ENCODE measurements around the gene TRIM23.
"Not testable (repeated sequence)": the region's sequence is repeated elsewhere in the genome, so short reads cannot be mapped to it uniquely, and the experiment has no call there.

TRIM23 gene

DNA sequence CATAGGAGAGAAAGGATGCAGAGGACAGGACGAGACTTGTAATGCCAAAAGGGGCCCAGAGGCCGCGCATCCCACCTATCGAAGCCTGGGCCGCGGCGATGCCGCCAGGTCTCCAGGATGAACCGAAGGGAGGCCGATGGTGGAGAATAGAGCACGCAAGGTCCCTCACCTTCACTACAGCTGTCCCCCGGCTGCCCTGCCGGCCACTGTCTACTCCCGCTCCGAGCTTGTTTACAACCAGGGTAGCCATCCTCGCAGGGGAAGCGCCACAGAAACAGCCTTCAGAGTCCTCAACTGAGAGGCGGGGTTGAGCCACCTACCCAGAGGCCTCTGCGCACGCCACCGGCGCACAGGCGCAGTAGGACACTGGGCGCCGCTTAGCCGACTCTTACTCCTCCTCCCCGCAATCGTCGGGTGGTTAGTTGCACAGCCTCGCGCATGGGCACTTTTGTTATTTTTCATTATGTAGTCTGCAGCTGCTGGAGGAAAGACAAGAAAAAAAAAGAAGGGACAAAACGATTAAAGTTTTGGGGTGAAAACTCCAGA lies at the start of gene TRIM23:
Gene TRIM23, minus strand, starts transcription at position 309 of the 546 bp plus-strand sequence. Its CDS starts 59 bp downstream, at position 250.
- H3K36me3 ChIP-seq (ENCODE audit: insufficient read depth, low read length) = no peaks in the 10 kb centered on the region
- no peaks in the 10 kb centered on the region for H3K9me3 ChIP-seq (ENCODE audit: control insufficient read depth, insufficient read depth, low read length)
- H3K4me1 ChIP-seq (ENCODE audit: insufficient read depth, low read length) = no peaks in the 10 kb centered on the region
- H3K9ac ChIP-seq (ENCODE audit: low read depth, low read length) = peak within 1 kb of the TSS; percentile 84

DNA sequence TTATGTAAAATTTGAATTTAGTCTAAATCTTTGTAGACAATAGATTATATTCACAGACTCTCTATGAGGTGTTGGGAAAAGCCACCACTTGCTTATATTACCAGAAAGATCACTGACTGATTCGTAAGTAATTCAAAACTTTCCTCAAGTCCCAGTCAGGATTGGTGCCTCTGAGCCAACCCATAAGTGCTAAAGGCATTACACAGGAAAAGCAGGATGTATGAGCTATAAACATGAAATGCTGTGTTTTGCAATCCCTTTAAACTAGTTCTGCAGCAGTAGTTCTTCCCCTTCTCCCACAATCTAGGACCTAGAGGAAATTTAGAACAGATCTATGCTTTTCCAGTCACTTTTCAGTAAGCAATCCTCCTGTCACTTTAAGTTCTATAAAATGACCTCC lies 48.7 kb upstream of the TRIM23 start:
- Histone ChIP-seq H3K4me1 (ENCODE audit: insufficient read depth, low read length) (no peaks in the 10 kb centered on the region), H3K36me3 (ENCODE audit: insufficient read depth, low read length) (0 out of 2 replicates have a peak, but pooled peaks cover 3% of the 10 kb centered on the region), H3K9me3 (ENCODE audit: control insufficient read depth, insufficient read depth, low read length) (no peaks in the 10 kb centered on the region), H3K9ac (ENCODE audit: low read depth, low read length) (no peak overlapping the region)

DNA sequence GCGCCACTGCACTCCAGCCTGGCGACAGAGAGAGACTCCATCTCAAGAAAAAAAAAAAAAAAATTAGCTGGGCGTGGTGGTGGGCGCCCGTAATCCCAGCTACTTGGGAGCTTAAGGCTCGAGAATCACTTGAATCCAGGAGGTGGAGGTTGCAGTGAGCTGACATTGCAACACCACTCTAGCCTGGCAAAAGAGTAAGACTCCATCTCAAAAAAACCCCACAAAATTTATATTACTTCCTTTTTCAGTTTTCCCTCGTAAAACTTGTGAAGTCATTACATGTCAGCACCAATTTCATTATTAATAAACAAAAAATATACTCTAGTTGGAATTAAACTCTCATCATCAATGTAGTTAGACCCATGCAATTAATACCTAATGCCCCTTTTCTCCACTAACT lies 44.6 kb upstream of the TRIM23 start:
- Histone ChIP-seq H3K9ac (ENCODE audit: low read depth, low read length) (no peak overlapping the region), H3K36me3 (ENCODE audit: insufficient read depth, low read length) (0 out of 2 replicates have a peak, but pooled peaks cover 3% of the 10 kb centered on the region), H3K4me1 (ENCODE audit: insufficient read depth, low read length) (no peaks in the 10 kb centered on the region), H3K9me3 (ENCODE audit: control insufficient read depth, insufficient read depth, low read length) (no peaks in the 10 kb centered on the region)

DNA sequence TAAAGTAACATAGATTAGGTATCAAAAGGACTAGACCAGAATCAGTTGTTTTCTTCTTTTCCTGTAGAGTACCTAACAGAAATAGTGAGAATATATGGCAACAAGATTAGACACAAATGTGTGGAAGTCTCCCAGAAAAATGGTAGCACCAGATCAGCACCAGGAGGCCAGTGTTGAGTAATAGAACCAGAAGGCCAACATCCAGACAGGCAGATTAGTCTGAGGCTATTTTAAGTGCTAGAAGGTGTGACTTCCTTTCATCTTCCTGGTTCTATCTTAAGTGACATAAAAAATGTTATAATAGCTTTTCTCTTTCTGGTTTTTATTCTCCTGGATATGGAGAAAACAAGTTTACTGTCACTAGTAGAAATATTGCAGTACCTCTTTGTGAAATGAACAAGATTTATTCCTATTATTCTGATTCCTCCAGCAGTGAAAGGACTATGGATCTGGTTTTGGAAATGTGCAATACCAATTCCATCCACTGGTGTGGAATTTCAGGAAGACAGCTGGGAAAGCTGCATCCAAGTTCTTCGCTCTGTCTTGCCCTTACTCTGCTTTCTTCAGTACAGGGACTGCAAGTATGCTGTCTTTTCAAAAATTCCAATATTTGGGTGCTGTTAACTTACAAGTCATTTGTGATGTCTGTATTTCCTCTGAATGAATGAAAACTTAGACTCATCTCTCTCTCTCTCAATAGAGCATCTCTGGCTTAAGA lies 39.8 kb upstream of the TRIM23 start:
- Histone ChIP-seq H3K9me3 (ENCODE audit: control insufficient read depth, insufficient read depth, low read length) (no peaks in the 10 kb centered on the region), H3K4me1 (ENCODE audit: insufficient read depth, low read length) (no peaks in the 10 kb centered on the region), H3K36me3 (ENCODE audit: insufficient read depth, low read length) (no peaks in the 10 kb centered on the region), H3K9ac (ENCODE audit: low read depth, low read length) (no peak overlapping the region)

DNA sequence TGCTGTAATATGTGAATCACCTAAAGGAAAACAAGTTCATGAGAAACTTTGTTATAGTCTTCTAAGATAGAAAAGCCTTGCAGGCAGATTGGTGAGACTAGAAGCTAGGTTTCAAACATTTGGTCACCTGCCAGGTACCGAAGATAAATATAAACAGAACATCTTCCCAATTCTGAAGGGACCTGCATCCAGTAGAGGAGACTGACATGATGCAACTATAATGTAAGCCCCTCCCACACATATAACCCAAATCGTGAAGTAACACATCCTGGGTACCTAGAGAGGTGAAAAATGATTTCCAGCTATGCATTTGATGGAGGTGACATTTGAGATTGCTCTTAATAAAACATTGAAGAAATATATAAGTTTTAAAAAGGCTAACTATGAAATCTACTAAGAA lies 30.6 kb upstream of the TRIM23 start:
- no peaks in the 10 kb centered on the region for H3K36me3 ChIP-seq (ENCODE audit: insufficient read depth, low read length)
- no peaks in the 10 kb centered on the region for H3K4me1 ChIP-seq (ENCODE audit: insufficient read depth, low read length)
- no peak overlapping the region for H3K9ac ChIP-seq (ENCODE audit: low read depth, low read length)
- H3K9me3 ChIP-seq (ENCODE audit: control insufficient read depth, insufficient read depth, low read length) = no peaks in the 10 kb centered on the region

DNA sequence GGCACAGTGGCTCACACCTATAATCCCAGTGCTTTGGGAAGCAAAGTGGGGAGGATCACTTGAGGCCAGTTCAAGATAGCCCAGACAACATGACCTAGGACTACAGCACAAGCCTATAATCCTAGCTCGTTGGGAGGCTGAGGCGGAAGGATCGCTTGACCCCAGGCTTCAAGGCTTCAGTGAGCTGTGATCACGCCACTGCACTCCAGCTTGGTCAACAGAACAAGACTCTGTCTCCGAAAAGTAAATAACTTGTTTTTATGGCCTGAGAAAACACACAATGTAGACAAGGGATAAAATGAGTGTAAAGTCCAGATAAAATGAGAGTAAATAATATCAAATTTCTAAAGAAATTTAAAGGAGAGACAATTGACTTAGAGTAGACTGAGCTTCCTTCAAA lies 27.0 kb upstream of the TRIM23 start:
- Histone ChIP-seq H3K36me3 (ENCODE audit: insufficient read depth, low read length) (no peaks in the 10 kb centered on the region), H3K9me3 (ENCODE audit: control insufficient read depth, insufficient read depth, low read length) (no peaks in the 10 kb centered on the region), H3K9ac (ENCODE audit: low read depth, low read length) (no peak overlapping the region)

DNA sequence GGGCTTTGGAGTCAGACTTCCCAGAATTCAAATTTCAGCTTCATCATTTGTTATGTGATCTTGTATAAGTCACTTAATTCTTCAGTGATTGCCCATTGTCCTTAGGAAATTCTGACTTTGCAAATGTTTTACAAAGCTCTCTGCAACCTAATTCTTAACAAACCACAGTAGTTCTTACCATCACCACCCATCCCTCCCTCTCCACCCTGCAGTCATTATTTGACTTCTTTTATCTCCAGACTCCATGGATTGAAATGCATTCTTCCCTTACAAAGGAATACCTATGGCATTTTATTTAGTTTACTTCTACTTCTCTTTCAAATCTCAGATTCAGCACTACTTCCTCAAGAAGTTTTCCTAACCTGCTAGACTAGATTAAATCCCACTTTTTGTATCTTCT lies 23.8 kb upstream of the TRIM23 start:
- Histone ChIP-seq H3K9me3 (ENCODE audit: control insufficient read depth, insufficient read depth, low read length) (no peaks in the 10 kb centered on the region), H3K4me1 (ENCODE audit: insufficient read depth, low read length) (no peaks in the 10 kb centered on the region; the same call in 1 of the 2 replicates), H3K9ac (ENCODE audit: low read depth, low read length) (no peak overlapping the region), H3K36me3 (ENCODE audit: insufficient read depth, low read length) (no peaks in the 10 kb centered on the region)

More for the DNA sequence above, 27.0 kb upstream of the TRIM23 start:
- H3K4me1 ChIP-seq (ENCODE audit: insufficient read depth, low read length) = no peaks in the 10 kb centered on the region; the same call in 1 of the 2 replicates

DNA sequence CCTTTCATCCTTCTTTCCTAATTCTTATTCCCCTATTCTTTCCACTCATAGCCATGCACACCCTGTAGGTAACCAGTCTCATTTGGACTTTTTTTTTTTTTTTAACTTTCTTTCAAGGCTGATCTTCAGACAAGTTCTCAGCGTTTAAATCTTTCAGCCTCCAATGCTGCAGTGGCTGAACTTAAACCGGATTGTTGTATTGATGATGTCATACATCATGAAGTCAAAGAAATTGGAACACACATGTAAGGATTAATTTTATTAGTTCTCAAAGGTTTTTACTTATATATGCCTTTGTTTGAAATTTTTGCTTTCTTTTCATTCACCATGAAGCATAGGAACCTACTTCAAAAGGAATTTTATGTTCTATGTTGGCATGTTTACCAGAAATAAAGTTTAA lies 22.8 kb upstream of the TRIM23 start:
- H3K4me1 ChIP-seq (ENCODE audit: insufficient read depth, low read length) = no peaks in the 10 kb centered on the region; the same call in 1 of the 2 replicates
- no peaks in the 10 kb centered on the region for H3K9me3 ChIP-seq (ENCODE audit: control insufficient read depth, insufficient read depth, low read length)
- no peak overlapping the region for H3K9ac ChIP-seq (ENCODE audit: low read depth, low read length)
- H3K36me3 ChIP-seq (ENCODE audit: insufficient read depth, low read length) = no peaks in the 10 kb centered on the region

DNA sequence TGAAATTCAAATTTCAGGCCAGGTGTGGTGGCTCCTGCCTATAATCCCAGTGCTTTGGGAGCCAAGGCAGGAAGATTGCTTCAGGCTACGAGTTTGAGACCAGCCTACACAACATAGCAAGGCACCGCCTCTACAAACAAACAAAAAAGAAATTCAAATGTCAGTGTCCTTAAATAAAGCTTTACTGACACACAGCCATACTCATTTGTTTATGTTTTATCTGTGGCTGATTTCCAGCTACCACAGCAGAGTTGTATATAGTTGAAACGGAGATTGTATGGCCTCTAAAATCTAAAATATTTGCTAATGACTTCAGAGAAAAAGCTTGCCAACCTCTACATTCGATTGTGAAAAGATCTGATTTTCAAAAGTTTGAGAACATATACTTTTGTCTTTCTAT lies 16.1 kb upstream of the TRIM23 start:
- H3K4me1 ChIP-seq (ENCODE audit: insufficient read depth, low read length) = no peaks in the 10 kb centered on the region
- no peaks in the 10 kb centered on the region for H3K9me3 ChIP-seq (ENCODE audit: control insufficient read depth, insufficient read depth, low read length)
- H3K9ac ChIP-seq (ENCODE audit: low read depth, low read length) = no peak overlapping the region
- H3K36me3 ChIP-seq (ENCODE audit: insufficient read depth, low read length) = no peaks in the 10 kb centered on the region; the same call in none of the 2 replicates

DNA sequence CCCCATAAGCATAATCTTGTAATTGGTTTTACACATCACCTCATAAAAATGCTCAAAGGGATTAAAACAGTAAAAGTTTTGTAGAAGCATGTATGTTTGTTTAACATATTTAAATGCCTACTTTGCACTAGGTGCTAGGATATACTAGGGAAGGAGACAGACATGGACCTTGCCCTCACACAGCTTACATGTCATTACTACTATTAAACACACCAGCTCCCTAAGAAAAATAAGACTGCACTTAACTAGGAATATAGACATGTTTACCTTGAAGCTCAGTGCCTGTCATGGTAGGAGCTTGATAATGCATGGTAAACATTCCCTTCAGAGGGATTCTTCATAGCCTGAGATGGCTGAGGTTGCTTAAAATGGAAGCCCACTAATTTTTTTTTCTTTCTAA lies 6.8 kb upstream of the TRIM23 start:
- H3K4me1 ChIP-seq (ENCODE audit: insufficient read depth, low read length) = no peaks in the 10 kb centered on the region
- H3K36me3 ChIP-seq (ENCODE audit: insufficient read depth, low read length) = no peaks in the 10 kb centered on the region
- H3K9ac ChIP-seq (ENCODE audit: low read depth, low read length) = no peak overlapping the region
- no peaks in the 10 kb centered on the region for H3K9me3 ChIP-seq (ENCODE audit: control insufficient read depth, insufficient read depth, low read length)

DNA sequence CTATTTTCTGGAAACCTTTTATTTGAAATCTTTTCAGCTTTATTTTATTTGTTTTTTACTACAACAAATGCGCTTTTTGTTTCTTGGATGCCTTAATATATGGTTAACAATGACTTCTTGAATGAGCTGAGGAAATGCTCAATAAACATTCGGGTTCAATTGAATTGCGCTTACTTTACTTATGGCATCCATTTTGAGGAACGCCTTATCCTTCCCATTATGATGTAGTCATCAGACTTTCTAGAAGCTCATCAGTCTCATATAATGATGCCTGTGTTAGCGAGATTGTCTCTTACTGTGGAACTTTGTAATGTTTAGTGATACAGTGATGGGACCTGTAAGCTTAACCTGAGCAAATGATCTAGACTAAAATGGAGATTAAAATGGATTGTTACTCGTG lies 1.6 kb upstream of the TRIM23 start:
- no peaks in the 10 kb centered on the region for H3K9me3 ChIP-seq (ENCODE audit: control insufficient read depth, insufficient read depth, low read length)
- H3K9ac ChIP-seq (ENCODE audit: low read depth, low read length) = peak overlapping the region; percentile 84
- H3K4me1 ChIP-seq (ENCODE audit: insufficient read depth, low read length) = no peaks in the 10 kb centered on the region
- H3K36me3 ChIP-seq (ENCODE audit: insufficient read depth, low read length) = no peaks in the 10 kb centered on the region

DNA sequence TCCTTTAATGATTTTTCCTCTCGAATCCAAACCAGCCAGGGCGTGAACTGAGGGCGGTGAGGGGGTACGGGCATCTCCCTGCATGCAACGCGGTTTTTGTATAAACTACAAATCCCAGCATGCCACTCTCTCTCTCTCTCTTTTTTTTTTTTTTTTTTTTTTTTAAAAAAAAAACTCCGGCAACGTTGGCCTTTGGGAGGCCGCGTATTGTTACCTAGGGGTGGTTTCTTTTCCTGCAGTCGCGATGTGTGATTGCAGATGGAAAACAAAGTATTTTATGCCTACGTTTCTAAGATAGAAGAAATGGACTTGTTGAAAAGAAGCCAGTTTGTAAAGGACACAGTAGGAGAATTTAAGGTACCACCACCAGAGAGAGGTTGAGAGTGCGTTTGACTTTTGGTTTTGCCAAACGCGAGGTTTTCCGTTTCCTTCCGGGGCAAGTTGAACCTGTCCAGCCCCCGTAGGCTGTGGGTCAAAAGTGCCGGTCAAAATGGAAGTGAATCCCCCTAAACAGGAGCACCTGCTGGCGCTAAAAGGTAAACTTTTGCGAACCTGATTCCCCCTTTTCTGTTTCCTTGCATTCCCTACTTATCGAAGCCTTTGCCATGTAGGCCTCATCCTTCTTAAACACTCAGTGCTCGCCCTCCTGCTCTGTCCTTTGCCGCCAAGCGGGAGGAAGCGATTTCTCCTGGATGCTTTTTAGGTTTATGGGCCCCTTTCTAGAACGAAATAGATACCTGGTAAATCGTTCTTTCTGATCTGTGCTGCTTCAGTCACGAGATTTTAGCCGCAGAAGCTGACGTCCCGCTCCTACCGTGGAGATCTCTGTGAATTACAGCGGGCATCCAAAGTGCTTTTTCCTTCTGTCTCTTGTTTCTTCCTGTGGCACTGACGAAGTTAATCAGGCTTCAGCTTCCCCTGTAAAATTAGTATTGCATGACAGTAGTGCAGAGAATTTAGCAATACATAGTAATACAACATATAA lies 730 bp upstream of the TRIM23 start, which contains the start of the genes SHLD3 and TRAPPC13:
Gene SHLD3, plus strand, starts transcription at position 457 of the 985 bp plus-strand sequence. CDS start 4,561 bp downstream, outside the sequence.
Gene TRAPPC13, plus strand, starts transcription at position 457 of the 985 bp plus-strand sequence. Its CDS starts 34 bp downstream, at position 491.
- H3K9ac ChIP-seq (ENCODE audit: low read depth, low read length) = peak within 1 kb of the TSS; percentile 84
- H3K4me1 ChIP-seq (ENCODE audit: insufficient read depth, low read length) = no peaks in the 10 kb centered on the region
- no peaks in the 10 kb centered on the region for H3K36me3 ChIP-seq (ENCODE audit: insufficient read depth, low read length)
- H3K9me3 ChIP-seq (ENCODE audit: control insufficient read depth, insufficient read depth, low read length) = no peaks in the 10 kb centered on the region

DNA sequence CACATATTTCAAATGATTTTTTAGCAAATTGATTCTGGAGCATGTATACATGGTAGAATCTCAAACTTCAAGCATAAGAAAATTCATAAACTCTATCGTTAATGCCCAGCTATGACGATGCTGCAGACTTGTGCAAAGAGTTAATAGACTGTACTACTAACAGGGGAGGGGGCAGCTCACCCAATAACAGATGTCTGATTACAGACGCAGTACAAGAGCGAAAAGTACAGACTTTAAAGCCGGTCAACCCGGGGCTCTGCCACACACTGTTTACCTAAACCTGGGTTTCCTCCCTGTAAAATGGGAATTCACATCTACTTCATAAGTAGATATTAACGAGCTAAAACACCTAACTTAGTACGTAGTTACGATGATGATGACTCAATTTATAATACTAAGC lies 651 bp downstream of the TRIM23 start:
- no peaks in the 10 kb centered on the region for H3K36me3 ChIP-seq (ENCODE audit: insufficient read depth, low read length)
- H3K9ac ChIP-seq (ENCODE audit: low read depth, low read length) = peak overlapping the region; percentile 84
- H3K4me1 ChIP-seq (ENCODE audit: insufficient read depth, low read length) = no peaks in the 10 kb centered on the region
- no peaks in the 10 kb centered on the region for H3K9me3 ChIP-seq (ENCODE audit: control insufficient read depth, insufficient read depth, low read length)

DNA sequence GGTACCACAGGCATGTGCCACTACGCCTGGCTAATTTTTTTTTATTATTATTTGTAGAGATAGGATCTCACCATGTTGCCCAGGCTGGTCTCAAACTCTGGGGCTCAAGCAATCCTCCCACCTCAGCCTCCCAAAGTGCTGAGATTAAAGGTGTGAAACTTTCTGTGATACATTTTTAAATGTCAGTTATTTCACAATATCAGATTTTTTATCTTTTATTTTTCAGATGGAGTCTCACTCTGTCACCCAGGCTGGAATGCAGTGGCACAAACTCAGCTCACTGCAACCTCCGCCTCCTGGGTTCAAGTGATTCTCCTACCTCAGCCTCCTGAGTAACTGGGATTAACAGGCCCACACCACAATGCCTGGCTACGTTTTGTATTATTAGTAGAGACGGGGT lies 2.2 kb downstream of the TRIM23 start:
- H3K36me3 ChIP-seq (ENCODE audit: insufficient read depth, low read length); H3K9me3 ChIP-seq (ENCODE audit: control insufficient read depth, insufficient read depth, low read length); H3K9ac ChIP-seq (ENCODE audit: low read depth, low read length): not testable (repeated sequence)

More for the DNA sequence above, 2.2 kb downstream of the TRIM23 start:
- H3K4me1 ChIP-seq (ENCODE audit: insufficient read depth, low read length) = not testable (repeated sequence)

Data from ES-I3 (cell line).